SHP77 (cell line): ENCODE results near the gene PROB1.
"Not testable (repeated sequence)": the region's sequence is repeated elsewhere in the genome, so short reads cannot be mapped to it uniquely, and the experiment has no call there.

ENCODE experiments used
- DNase-seq, 2 experiments: peaks; one replicate each; lab custom pipeline; 2025; lab: John Stamatoyannopoulos, UW

The PROB1 gene

GRCh38 chr5:139379626-139380449, 15.1 kb downstream of the PROB1 start:
- DNase-seq = no peak

- DNase-seq = no peak
These were observed 16.0 kb downstream of the PROB1 start for GRCh38 chr5:139378941-139379361.

- no peak for DNase-seq
These were observed 16.6 kb downstream of the PROB1 start for GRCh38 chr5:139378101-139378825.

DNA sequence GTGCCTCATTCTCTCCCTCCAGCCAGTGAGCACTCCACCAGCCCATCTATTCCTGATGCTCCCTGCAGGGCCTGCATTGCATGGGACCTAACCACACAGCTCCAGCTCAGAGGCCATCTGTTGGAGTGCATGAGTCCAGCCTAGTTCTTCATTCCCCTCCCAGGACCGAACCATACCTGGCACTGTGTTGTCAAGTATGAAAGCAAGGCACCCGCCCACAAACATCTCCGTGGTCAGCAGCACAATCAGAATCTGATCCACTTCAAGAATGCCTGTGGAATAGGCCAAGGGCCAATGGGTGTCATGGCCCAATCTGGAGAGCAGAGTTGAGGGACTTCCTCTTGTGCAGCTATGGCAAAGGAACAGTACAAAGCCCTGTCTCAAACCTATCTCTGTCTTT, 17.7 kb downstream of the PROB1 start:
- DNase-seq = no peak

GRCh38 chr5:139376364-139376763, 18.5 kb downstream of the PROB1 start:
- DNase-seq = no peak

GRCh38 chr5:139374909-139375308, 20.0 kb downstream of the PROB1 start:
- DNase-seq = no peak

DNA sequence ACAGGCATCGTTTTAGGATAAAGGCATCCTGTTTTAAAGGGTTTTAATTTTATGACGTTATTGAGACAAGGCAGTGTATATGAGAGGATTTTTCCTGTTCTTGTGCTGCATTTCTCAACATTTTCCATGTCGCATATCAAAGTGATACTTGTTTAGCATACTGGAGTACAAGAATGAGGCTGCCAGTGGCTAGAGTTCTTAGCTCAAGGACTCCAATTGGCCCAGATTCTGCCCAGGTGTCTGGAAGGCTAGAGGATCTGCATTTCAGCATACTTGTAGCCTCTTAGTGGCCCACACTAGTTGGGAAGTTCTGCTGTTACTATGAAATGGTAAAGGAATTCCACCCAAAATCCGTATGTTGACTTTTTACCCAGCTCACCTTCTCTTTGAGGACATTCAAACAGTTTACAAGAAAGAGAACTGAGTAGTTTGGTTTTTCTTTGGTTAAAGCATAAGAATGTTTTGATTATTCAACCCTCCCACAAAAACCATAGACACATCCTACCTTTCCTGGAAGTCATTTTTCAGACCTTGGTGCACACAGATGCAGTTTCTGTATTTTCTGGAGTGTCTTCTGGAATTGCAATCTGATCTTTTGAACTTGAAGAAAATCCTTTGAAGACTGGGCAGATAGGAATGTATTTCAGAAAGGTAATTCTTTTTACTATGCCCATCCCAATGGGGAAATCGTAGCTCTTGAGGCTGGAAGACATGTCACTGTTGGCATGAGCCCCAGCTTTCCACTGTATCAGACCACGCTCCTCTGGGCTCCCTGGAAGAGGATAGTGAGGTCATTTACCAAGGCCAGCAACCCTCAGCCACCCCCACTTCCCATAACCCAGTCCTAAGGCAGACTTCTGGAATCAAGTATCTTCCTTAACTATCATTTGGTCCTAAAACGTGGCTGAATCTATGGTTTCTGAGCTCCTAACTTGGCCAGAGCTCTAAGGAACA, 23.1 kb downstream of the PROB1 start:
- DNase-seq = no peak

DNA sequence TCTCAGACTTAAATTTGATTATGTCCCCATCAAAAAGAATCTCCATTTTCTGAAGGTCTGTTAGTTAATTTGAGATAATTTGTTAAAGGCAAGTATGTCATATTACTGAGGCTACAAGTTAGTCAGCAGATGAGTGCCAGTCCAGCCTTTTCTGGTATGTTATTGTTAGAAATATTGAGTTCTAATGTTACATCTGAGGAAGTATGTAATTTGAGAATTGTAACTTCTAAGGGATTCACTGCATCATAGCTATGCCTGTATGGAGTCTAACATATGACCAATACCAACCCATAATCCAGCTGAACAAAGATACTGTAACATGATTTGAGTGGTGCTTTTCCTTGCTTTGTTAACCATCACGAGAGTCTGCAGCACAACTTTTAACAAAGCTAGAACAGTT, 25.7 kb downstream of the PROB1 start:
- no peak for DNase-seq

- DNase-seq = no peak
These were observed 26.3 kb downstream of the PROB1 start for GRCh38 chr5:139368613-139369012.

DNA sequence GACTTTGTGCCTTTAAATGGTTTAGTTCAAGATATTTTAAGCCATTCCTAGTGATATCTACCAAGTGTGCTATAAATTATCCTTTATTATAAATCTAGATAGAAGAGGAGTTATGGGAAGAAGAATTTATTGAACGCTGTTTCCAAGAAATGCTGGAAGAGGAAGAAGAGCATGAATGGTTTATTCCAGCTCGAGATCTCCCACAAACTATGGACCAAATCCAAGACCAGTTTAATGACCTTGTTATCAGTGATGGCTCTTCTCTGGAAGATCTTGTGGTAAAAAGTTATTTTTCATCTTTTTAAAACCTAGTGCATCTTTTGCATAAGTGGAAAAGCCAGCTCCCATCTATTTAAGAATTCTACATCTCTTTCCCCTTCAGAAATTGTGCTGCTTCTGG, 30.4 kb downstream of the PROB1 start:
- DNase-seq = no peak

DNA sequence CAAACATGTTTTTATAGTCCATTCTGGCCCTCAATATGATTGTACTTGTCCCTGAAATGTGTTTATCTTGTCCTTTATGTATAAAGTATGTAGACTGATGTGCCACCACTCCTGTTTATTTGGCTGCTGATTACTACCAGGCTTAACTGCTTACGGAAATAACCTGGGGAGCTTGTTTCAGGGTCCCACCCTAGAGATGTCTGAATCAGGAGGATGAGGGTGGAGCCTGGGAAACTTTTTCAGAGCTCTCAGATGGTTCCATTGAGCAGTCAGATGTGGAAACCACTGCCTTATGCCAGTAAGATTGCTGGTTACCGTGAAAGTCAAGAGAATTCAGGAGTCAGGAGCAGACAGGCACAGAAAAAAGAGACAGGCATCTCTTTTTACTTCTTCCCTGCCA, 31.0 kb downstream of the PROB1 start:
- DNase-seq = no peak

DNA sequence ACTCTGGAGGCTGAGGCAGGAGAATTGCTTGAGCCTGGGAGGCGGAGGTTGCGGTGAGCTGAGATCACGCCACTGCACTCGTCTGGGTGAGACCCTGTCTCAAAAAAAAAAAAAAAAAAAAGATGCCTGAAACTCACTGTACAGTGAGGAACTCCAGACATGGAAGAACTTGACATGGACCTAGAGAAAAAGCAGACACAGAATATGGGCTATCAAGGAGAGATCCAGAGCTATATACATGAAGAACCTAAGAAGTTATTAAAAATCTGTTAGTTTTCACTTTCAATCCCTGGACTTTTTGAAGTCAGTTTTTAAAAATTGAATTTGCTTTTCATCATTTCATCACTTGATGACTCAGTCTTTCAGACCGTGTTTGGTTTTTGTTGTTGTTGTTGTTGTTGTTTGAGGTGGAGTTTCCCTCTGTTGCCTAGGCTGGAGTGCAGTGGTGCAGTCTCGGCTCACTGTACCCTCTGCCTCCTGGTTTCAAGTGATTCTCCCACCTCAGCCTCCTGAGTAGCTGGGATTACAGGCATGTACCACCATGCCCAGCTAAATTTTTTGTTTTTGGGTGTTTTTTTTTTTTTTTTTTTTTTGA, 33.0 kb downstream of the PROB1 start:
- no peak for DNase-seq

DNA sequence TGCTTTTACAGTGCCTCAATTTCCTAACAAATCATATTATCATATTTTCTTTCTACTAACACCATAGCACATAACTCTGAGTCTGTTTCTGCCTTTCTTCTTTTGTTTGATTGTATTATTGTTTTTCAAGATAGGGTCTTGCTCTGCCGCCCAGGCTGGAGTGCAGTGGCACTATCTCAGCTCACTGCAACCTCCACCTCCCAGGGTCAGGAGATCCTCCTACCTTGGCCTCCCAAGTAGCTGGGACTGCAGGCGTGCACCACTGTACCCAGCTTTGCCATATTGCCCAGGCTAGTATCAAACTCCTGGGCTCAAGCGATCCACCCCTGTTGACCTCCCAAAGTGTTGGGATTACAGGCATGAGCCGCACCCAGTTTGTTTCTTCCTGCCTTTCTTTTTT, 34.5 kb downstream of the PROB1 start:
- no peak for DNase-seq

GRCh38 chr5:139358064-139358463, 36.8 kb downstream of the PROB1 start:
- DNase-seq = no peak

DNA sequence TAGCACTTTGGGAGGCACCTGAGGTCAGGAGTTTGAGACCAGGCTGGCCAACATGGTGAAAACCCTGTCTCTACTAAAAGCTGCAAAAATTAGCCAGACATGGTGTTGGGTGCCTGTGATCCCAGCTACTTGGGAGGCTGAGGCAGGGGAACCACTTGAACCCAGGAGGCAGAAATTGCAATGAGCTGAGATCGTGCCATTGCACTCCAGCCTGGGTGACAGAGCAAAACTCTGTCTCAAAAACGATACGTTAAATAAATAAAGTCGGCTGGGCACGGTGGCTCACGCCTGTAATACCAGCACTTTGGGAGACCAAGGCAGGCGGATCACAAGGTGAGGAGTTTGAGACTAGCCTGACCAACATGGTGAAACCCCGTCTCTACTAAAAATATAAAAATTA, 39.0 kb downstream of the PROB1 start:
- DNase-seq = not testable (repeated sequence)

- no peak for DNase-seq
These were observed 40.7 kb downstream of the PROB1 start for GRCh38 chr5:139354186-139354585.

GRCh38 chr5:139347863-139348262, 47.0 kb downstream of the PROB1 start:
- not testable (repeated sequence) for DNase-seq

DNA sequence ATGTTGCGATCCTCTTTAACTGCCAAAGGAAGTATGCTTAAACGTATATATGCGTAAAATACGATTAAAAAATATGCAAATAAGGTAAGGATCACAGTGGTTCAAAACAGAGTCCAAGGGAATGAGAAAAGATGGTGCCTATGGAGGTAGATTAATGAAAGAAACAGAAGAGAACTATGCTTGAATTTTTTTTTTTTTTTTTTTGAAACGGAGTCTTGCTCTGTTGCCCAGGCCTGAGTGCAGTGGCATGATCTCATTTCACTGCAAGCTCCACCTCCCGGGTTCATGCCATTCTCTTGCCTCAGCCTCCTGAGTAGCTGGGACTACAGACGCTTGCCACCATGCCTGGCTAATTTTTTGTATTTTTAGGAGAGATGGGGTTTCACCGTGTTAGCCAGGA, 49.5 kb downstream of the PROB1 start:
- DNase-seq = not testable (repeated sequence)

- DNase-seq = no peak
These were observed 50.7 kb downstream of the PROB1 start for GRCh38 chr5:139344177-139344576.

GRCh38 chr5:139343476-139343875, 51.4 kb downstream of the PROB1 start:
- no peak for DNase-seq

- DNase-seq = no peak
These were observed 52.5 kb downstream of the PROB1 start for GRCh38 chr5:139342423-139342723.
